ENCODE measurements around the gene DAP3. TPM values are rescaled to one million over a fixed set of nuclear protein-coding genes. Genes with fewer than 3 reads are reported as not detected.

DAP3 gene
- total and polyA plus RNA-seq, 10 of the 15 experiments (the other 5 are each of a cell fraction or from before 2014, with no cell fraction given), result 60.0 to 223 (median 138) TPM

GRCh38 chr1:155688324-155689080 lies 389 bp upstream of the DAP3 start, which contains the start of gene YY1AP1 (continued):
- TF ChIP-seq MLLT1 (IDR thresholded peaks at IDR 0.05) (peak; percentile 79), JUNB (IDR thresholded peaks at IDR 0.05) (no peak), MTA3 (IDR thresholded peaks at IDR 0.05; ENCODE audit: borderline replicate concordance, low read length) (no peak), MXI1 (IDR thresholded peaks at IDR 0.05; ENCODE audit: low read depth, low read length) (peak; percentile 66), BHLHE40 (IDR thresholded peaks at IDR 0.05; ENCODE audit: borderline replicate concordance in 1 of 2, low read depth in 2 of 2, low read length in 1 of 2) (peak; percentile 97 to 100), MEF2B (IDR thresholded peaks at IDR 0.05; ENCODE audit: partially characterized antibody, poor library complexity, severe bottlenecking) (no peak), NFIC (IDR thresholded peaks at IDR 0.05; ENCODE audit: low read depth, low read length) (no peak), WRNIP1 (IDR thresholded peaks at IDR 0.05; ENCODE audit: borderline replicate concordance, low read depth, low read length) (no peak), CEBPB (IDR thresholded peaks at IDR 0.05; ENCODE audit: borderline replicate concordance in 1 of 2, low read depth in 2 of 2, low read length in 2 of 2) (no peak), ASH2L (IDR thresholded peaks at IDR 0.05; ENCODE audit: borderline replicate concordance, low read depth) (no peak; the same call in 1 of the 2 replicates), SMARCA5 (IDR thresholded peaks at IDR 0.05) (peak; percentile 76; the same call in 1 of the 2 replicates), ZNF24 (IDR thresholded peaks at IDR 0.05) (no peak), KDM1A (IDR thresholded peaks at IDR 0.05; ENCODE audit: borderline replicate concordance) (no peak), RCOR1 (conservative IDR thresholded peaks at IDR 0.05; ENCODE audit: low read depth, low read length) (no peak), ELK1 (IDR thresholded peaks at IDR 0.05; ENCODE audit: low read depth, low read length) (peak; percentile 46; the same call in 1 of the 2 replicates), POU2F2 (IDR thresholded peaks at IDR 0.05; ENCODE audit: borderline replicate concordance, low read depth, low read length) (no peak), ATF2 (IDR thresholded peaks at IDR 0.05; ENCODE audit: low read length) (no peak), CBX3 (IDR thresholded peaks at IDR 0.05; ENCODE audit: borderline replicate concordance, low read depth) (no peak), HCFC1 (IDR thresholded peaks at IDR 0.05; ENCODE audit: low read length) (peak; percentile 57), E4F1 (IDR thresholded peaks at IDR 0.05; ENCODE audit: borderline replicate concordance, partially characterized antibody) (peak; percentile 95)
- TF ChIP-seq, protein P1, sequence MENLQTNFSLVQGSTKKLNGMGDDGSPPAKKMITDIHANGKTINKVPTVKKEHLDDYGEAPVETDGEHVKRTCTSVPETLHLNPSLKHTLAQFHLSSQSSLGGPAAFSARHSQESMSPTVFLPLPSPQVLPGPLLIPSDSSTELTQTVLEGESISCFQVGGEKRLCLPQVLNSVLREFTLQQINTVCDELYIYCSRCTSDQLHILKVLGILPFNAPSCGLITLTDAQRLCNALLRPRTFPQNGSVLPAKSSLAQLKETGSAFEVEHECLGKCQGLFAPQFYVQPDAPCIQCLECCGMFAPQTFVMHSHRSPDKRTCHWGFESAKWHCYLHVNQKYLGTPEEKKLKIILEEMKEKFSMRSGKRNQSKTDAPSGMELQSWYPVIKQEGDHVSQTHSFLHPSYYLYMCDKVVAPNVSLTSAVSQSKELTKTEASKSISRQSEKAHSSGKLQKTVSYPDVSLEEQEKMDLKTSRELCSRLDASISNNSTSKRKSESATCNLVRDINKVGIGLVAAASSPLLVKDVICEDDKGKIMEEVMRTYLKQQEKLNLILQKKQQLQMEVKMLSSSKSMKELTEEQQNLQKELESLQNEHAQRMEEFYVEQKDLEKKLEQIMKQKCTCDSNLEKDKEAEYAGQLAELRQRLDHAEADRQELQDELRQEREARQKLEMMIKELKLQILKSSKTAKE (IDR thresholded peaks at IDR 0.05; ENCODE audit: low read depth, poor library complexity, severe bottlenecking), result peak; percentile 67

Measured in GM12878 (cell line).